PC-9 (cell line): ENCODE results near the gene FAM3C. TPM values are rescaled to one million over a fixed set of nuclear protein-coding genes. Genes with fewer than 3 reads are reported as not detected.
A peak's percentile ranks its signal among the peaks of the same experiment; 100 is the strongest.

Experiments
- BruUV-seq: library from RNA; stranded (reverse); fragments of 400-500 nt; replicated peaks from 2 replicates; lab custom pipeline; 2021; lab: Mats Ljungman, UMichigan
- CTCF ChIA-PET: fragments of 300-600 bp; sonication (Branson Sonifier 250); formaldehyde crosslinking; loops from one replicate; lab custom pipeline; 2022; ENCODE audit warnings: antibody characterized with exemption; lab: Charles Lee
- POLR2A ChIA-PET: fragments of 300-600 bp; sonication (Branson Sonifier 250); formaldehyde crosslinking; loops from one replicate; lab custom pipeline; 2022; ENCODE audit warnings: antibody characterized with exemption; ENCODE audit not compliant: unreplicated experiment; lab: Charles Lee
- DNase-seq, 2 experiments: peaks; one replicate each; pipeline versions ENCODE4 v3.0.0 to v3.0.0-alpha.2; 2015 to 2022; ENCODE audit warnings: mixed read lengths in 1 of 2
- H2AFZ ChIP-seq: fragments of 200-600 bp; sonication (generic); 2 replicates; pipeline ENCODE4 v1.8.1; 2017; ENCODE audit warnings: antibody characterized with exemption
- H3F3A ChIP-seq: fragments of 200-600 bp; sonication (generic); 2 replicates; pipeline ENCODE4 v1.8.1; 2017; ENCODE audit warnings: antibody characterized with exemption, mild to moderate bottlenecking, low read depth; ENCODE audit not compliant: insufficient read depth
- H3K27ac ChIP-seq: fragments of 200-600 bp; sonication (generic); 2 replicates; pipeline ENCODE4 v1.6.1; 2016; ENCODE audit warnings: mixed run types
- H3K27me3 ChIP-seq: fragments of 200-600 bp; sonication (generic); 2 replicates; pipeline ENCODE4 v1.6.1; 2016; ENCODE audit warnings: low read depth, mixed run types; ENCODE audit not compliant: insufficient read depth
- H3K36me3 ChIP-seq: fragments of 200-600 bp; sonication (generic); 2 replicates; pipeline ENCODE4 v1.6.1; 2016; ENCODE audit warnings: low read depth, mixed run types
- H3K4me1 ChIP-seq: fragments of 200-600 bp; sonication (generic); replicated peaks from 2 replicates; pipeline ENCODE4 v1.6.1; 2016; ENCODE audit warnings: mixed run types; ENCODE audit not compliant: insufficient read depth
- H3K4me2 ChIP-seq: fragments of 200-600 bp; sonication (generic); 2 replicates; pipeline ENCODE4 v1.6.1; 2017; ENCODE audit warnings: mixed run types
- H3K4me3 ChIP-seq: fragments of 200-600 bp; sonication (generic); 2 replicates; pipeline ENCODE4 v1.6.1; 2016; ENCODE audit warnings: mixed run types
- H3K79me2 ChIP-seq: fragments of 200-600 bp; sonication (generic); 2 replicates; pipeline ENCODE4 v1.6.1; 2017; ENCODE audit warnings: low read depth, mixed run types
- H3K9me2 ChIP-seq: fragments of 200-600 bp; sonication (generic); 2 replicates; pipeline ENCODE4 v1.8.1; 2017; ENCODE audit warnings: mild to moderate bottlenecking; ENCODE audit not compliant: insufficient read depth
- H3K9me3 ChIP-seq: fragments of 200-600 bp; sonication (generic); 2 replicates; pipeline ENCODE4 v1.8.1; 2016; ENCODE audit warnings: low read depth; ENCODE audit not compliant: insufficient read depth
- H4K20me1 ChIP-seq: fragments of 200-600 bp; sonication (generic); 2 replicates; pipeline ENCODE4 v1.8.1; 2017; ENCODE audit not compliant: insufficient read depth
- EZH2 ChIP-seq: fragments of 200-600 bp; sonication (generic); IDR thresholded peaks from 2 replicates; pipeline ENCODE4 v1.8.0; 2017; ENCODE audit warnings: antibody characterized with exemption, low read depth
- intact Hi-C: fragments of 100-400 bp; cut with micrococcal nuclease; formaldehyde crosslinking; loops from one replicate; pipeline ENCODE4 v1.10.0; 2022; ENCODE audit not compliant: unreplicated experiment
- total RNA-seq: library from RNA; stranded (reverse); gene quantifications from 2 replicates; pipeline ENCODE4 v1.2.3, GENCODE V29; 2021
- TF ChIP-seq, protein P1 (sequence below): fragments of 200-600 bp; sonication (generic); conservative IDR thresholded peaks from 2 replicates; pipeline ENCODE4 v1.6.1; 2017; ENCODE audit warnings: mixed run types, antibody characterized with exemption, mild to moderate bottlenecking, moderate library complexity

FAM3C gene
- total RNA-seq, 1 experiment from 2014 or later = 134 TPM

DNA sequence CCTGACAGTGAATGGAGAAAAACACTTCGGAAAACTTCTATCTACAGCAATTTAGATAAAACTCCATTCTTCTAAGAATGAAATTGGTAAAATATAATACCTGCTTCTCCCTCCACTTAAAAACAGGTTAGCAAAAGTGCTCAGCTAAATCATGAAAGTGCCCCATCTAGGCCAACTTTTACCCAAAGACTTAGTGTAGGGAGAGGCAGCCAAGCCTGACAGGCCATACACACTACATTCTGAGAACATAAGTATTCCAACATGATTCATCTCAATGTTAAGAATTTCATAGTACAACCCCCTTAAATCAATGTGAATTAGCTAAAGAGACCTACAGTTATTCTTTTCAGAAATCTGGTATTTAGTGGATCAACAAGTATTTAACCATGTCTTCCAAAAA is 7.2 kb downstream of the FAM3C start:
- peaks cover 10% of the 10 kb centered on the region; the same call in 1 of the 2 replicates for H4K20me1 ChIP-seq
- CTCF ChIA-PET = no interaction called here
- no peak for TF ChIP-seq EZH2
- TF ChIP-seq, protein P1, sequence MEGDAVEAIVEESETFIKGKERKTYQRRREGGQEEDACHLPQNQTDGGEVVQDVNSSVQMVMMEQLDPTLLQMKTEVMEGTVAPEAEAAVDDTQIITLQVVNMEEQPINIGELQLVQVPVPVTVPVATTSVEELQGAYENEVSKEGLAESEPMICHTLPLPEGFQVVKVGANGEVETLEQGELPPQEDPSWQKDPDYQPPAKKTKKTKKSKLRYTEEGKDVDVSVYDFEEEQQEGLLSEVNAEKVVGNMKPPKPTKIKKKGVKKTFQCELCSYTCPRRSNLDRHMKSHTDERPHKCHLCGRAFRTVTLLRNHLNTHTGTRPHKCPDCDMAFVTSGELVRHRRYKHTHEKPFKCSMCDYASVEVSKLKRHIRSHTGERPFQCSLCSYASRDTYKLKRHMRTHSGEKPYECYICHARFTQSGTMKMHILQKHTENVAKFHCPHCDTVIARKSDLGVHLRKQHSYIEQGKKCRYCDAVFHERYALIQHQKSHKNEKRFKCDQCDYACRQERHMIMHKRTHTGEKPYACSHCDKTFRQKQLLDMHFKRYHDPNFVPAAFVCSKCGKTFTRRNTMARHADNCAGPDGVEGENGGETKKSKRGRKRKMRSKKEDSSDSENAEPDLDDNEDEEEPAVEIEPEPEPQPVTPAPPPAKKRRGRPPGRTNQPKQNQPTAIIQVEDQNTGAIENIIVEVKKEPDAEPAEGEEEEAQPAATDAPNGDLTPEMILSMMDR = no peak
- H3K9me3 ChIP-seq = 0 out of 2 replicates have a peak, but pooled peaks cover 4% of the 10 kb centered on the region
- H3K9me2 ChIP-seq = no peaks in the 10 kb centered on the region
- no peak overlapping the region for H3K27ac ChIP-seq
- 0 out of 2 replicates have a peak overlapping the region, but pooled peaks have one; percentile 5 for H3K4me2 ChIP-seq
- no peaks in the 10 kb centered on the region for H3K27me3 ChIP-seq
- H3K36me3 ChIP-seq = peaks cover 26% of the 10 kb centered on the region
- H3K4me1 ChIP-seq = peaks cover 7% of the 10 kb centered on the region
- H3K79me2 ChIP-seq = peaks cover 99% of the 10 kb centered on the region
- BruUV-seq = no TSS peak
- H3K4me3 ChIP-seq = no peak overlapping the region
- H2AFZ ChIP-seq = no peak overlapping the region
- no peak for DNase-seq
- POLR2A ChIA-PET = interaction anchor here (0.6 kb wide), 1 partner anchor 1058 kb away, joined by 3 read pairs; no protein-coding TSS in a partner anchor
- H3F3A ChIP-seq = no peaks in the 10 kb centered on the region; the same call in 1 of the 2 replicates
- intact Hi-C loops = no loop called here

DNA sequence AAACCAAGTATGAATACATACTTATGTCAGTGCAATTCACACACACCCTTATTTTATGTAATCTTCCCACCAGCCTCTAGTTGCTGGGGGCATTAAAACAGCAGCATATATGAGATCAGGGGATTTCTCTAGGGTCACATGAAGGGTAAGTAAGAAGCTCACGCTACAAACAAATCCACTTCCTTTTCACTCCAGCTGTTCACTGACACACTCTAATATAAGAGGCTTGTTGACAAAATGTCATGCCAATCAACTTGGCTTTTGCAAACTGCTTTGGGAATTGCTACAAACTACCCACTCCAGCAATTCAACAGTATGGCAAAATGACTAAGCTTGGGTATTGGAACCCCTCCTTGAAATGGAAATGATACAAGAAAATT is 10.3 kb downstream of the FAM3C start:
- ChIA-PET CTCF (interaction anchor here (1.4 kb wide), 1 partner anchor 10 kb away, joined by 4 read pairs; the partner anchor contains the start of gene FAM3C), POLR2A (interaction anchor here (0.6 kb wide), 1 partner anchor 291 kb away, joined by 3 read pairs; no protein-coding TSS in a partner anchor)
- Histone ChIP-seq H3K27ac (no peak overlapping the region; the same call in 1 of the 2 replicates), H3K9me2 (no peaks in the 10 kb centered on the region), H3K9me3 (no peaks in the 10 kb centered on the region), H3K79me2 (peaks cover 98% of the 10 kb centered on the region), H3K4me1 (peaks cover 4% of the 10 kb centered on the region; the same call in 1 of the 2 replicates), H3K4me3 (no peak overlapping the region), H3F3A (no peaks in the 10 kb centered on the region; the same call in 1 of the 2 replicates), H3K4me2 (no peak overlapping the region), H4K20me1 (peaks cover 10% of the 10 kb centered on the region; the same call in 1 of the 2 replicates), H3K36me3 (peaks cover 35% of the 10 kb centered on the region), H2AFZ (no peak overlapping the region), H3K27me3 (no peaks in the 10 kb centered on the region)
- no peak for DNase-seq
- TF ChIP-seq, protein P1 = no peak
- TF ChIP-seq EZH2 = no peak
- BruUV-seq = no TSS peak
- intact Hi-C loops = no loop called here

DNA sequence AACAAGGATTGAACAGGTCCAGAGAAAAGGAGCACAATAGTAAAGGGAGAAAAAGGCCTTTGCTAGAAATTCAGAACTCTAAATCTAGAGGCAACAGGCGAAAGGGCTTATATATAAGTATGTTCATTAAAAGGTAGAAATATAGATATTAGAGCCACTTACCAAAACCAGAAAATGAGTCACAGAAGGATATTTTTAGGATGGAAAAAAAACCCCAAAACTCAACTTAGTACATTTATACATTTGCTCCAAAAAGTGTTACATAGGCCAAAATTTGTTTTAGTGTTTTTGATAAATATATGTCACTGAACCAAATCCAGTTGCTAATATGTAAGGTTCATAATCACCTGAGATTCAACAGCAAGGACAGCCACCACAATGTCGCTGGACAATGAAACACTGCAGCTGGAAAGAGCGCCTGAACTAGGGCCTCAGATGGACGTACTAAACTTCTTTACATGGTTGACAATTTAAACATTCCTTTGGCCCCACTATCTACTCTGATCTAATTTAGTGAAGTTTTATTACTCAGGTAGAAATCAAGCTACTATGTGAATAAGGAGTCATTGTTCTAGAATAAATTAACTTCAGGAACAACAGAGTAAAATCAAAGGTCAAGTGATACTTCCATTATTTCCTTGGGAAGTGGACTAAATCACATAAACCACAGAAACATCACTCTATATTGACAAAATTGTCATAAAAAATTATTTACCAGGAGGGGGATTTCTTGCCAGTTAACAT is 10.9 kb downstream of the FAM3C start:
- intact Hi-C loops = no loop called here
- Histone ChIP-seq H3K9me2 (no peaks in the 10 kb centered on the region), H3K27me3 (no peaks in the 10 kb centered on the region), H3K36me3 (peaks cover 35% of the 10 kb centered on the region), H3K4me3 (no peak overlapping the region), H3K27ac (no peak overlapping the region; the same call in 1 of the 2 replicates), H3K4me1 (peaks cover 4% of the 10 kb centered on the region; the same call in 1 of the 2 replicates), H3K79me2 (peaks cover 94% of the 10 kb centered on the region), H2AFZ (no peak overlapping the region), H4K20me1 (peaks cover 10% of the 10 kb centered on the region; the same call in 1 of the 2 replicates), H3K9me3 (no peaks in the 10 kb centered on the region), H3F3A (no peaks in the 10 kb centered on the region; the same call in 1 of the 2 replicates), H3K4me2 (no peak overlapping the region)
- TF ChIP-seq, protein P1 = no peak
- no peak for TF ChIP-seq EZH2
- POLR2A ChIA-PET = no interaction called here
- CTCF ChIA-PET = no interaction called here
- DNase-seq = no peak
- BruUV-seq = no TSS peak
